H9 (cell line): ENCODE results near the gene C18orf54. TPM values are rescaled to one million over a fixed set of nuclear protein-coding genes. Genes with fewer than 3 reads are reported as not detected.

Experiments used
- DNase-seq: peaks from one replicate; pipeline ENCODE4 v3.0.0-alpha.2; 2017
- H2AFZ ChIP-seq: one replicate; pipeline ENCODE4 v1.6.1; 2013; ENCODE audit warnings: mild to moderate bottlenecking, low read length, control low read depth, moderate library complexity
- H2AK5ac ChIP-seq: 2 replicates; pipeline ENCODE4 v1.6.1; 2013; ENCODE audit warnings: low read length, control low read depth, mixed read lengths; ENCODE audit not compliant: insufficient read length
- H2BK120ac ChIP-seq: one replicate; pipeline ENCODE4 v1.6.1; 2013; ENCODE audit warnings: low read depth, mild to moderate bottlenecking, low read length, control low read depth, inconsistent platforms; ENCODE audit not compliant: poor library complexity, severe bottlenecking
- H2BK12ac ChIP-seq: 2 replicates; pipeline ENCODE4 v1.6.1; 2013; ENCODE audit warnings: low read length, control low read depth, mixed read lengths, low read depth; ENCODE audit not compliant: insufficient read length
- H2BK15ac ChIP-seq: 2 replicates; pipeline ENCODE4 v1.6.1; 2013; ENCODE audit warnings: low read depth, low read length, control low read depth
- H2BK20ac ChIP-seq: one replicate; pipeline ENCODE4 v1.6.1; 2013; ENCODE audit warnings: low read depth, mild to moderate bottlenecking, low read length, control low read depth, inconsistent platforms; ENCODE audit not compliant: poor library complexity, severe bottlenecking
- H2BK5ac ChIP-seq: 2 replicates; pipeline ENCODE4 v1.6.1; 2013; ENCODE audit warnings: low read length, control low read depth, mixed read lengths; ENCODE audit not compliant: insufficient read length
- H3K14ac ChIP-seq: 2 replicates; pipeline ENCODE4 v1.6.1; 2013; ENCODE audit warnings: low read length, control low read depth; ENCODE audit not compliant: insufficient read depth
- H3K18ac ChIP-seq: 2 replicates; pipeline ENCODE4 v1.6.1; 2013; ENCODE audit warnings: low read depth, mild to moderate bottlenecking, mixed read lengths, low read length, control low read depth; ENCODE audit not compliant: insufficient read length
- H3K23ac ChIP-seq: 2 replicates; pipeline ENCODE4 v1.6.1; 2013; ENCODE audit warnings: low read length, control low read depth, mixed read lengths, low read depth; ENCODE audit not compliant: insufficient read length
- H3K23me2 ChIP-seq: 2 replicates; pipeline ENCODE4 v1.6.1; 2013; ENCODE audit warnings: low read depth, mild to moderate bottlenecking, mixed read lengths, low read length, control low read depth; ENCODE audit not compliant: insufficient read length, poor library complexity, severe bottlenecking
- H3K27ac ChIP-seq: 2 replicates; pipeline ENCODE4 v1.5.1; 2013; ENCODE audit warnings: low read length, control low read depth, mixed read lengths, low read depth; ENCODE audit not compliant: insufficient read length
- H3K27me3 ChIP-seq: 2 replicates; pipeline ENCODE4 v1.6.1; 2013; ENCODE audit warnings: low read length, control low read depth, inconsistent platforms; ENCODE audit not compliant: insufficient read depth
- H3K4ac ChIP-seq: 2 replicates; pipeline ENCODE4 v1.6.1; 2013; ENCODE audit warnings: low read depth, mild to moderate bottlenecking, control low read depth, inconsistent platforms, low read length, moderate library complexity
- H3K4me1 ChIP-seq: 2 replicates; pipeline ENCODE4 v1.6.1; 2013; ENCODE audit warnings: low read length, control low read depth, inconsistent platforms; ENCODE audit not compliant: insufficient read depth
- H3K4me2 ChIP-seq: 2 replicates; pipeline ENCODE4 v1.6.1; 2013; ENCODE audit warnings: low read length, control low read depth, mixed read lengths; ENCODE audit not compliant: insufficient read length, insufficient read depth
- H3K56ac ChIP-seq: 2 replicates; pipeline ENCODE4 v1.6.1; 2013; ENCODE audit warnings: low read depth, mild to moderate bottlenecking, mixed read lengths, low read length, control low read depth; ENCODE audit not compliant: insufficient read length
- H3K79me1 ChIP-seq: 2 replicates; pipeline ENCODE4 v1.6.1; 2013; ENCODE audit warnings: low read depth, mild to moderate bottlenecking, moderate library complexity, low read length, control low read depth, inconsistent platforms; ENCODE audit not compliant: insufficient read depth, poor library complexity, severe bottlenecking
- H3K79me2 ChIP-seq: 2 replicates; pipeline ENCODE4 v1.6.1; 2013; ENCODE audit warnings: low read length, control low read depth, inconsistent platforms; ENCODE audit not compliant: insufficient read depth
- H3K9ac ChIP-seq: 2 replicates; pipeline ENCODE4 v1.6.1; 2013; ENCODE audit warnings: low read length, control low read depth, mixed read lengths; ENCODE audit not compliant: insufficient read length; ENCODE audit errors: extremely low read depth
- H3K9me3 ChIP-seq: one replicate; pipeline ENCODE4 v1.6.1; 2013; ENCODE audit warnings: low read depth, low read length, inconsistent platforms; ENCODE audit not compliant: control insufficient read depth
- H3T11ph ChIP-seq: one replicate; pipeline ENCODE4 v1.6.1; 2013; ENCODE audit warnings: mild to moderate bottlenecking, low read length, control low read depth, inconsistent platforms
- H4K20me1 ChIP-seq: one replicate; pipeline ENCODE4 v1.6.1; 2013; ENCODE audit not compliant: control insufficient read depth, insufficient read length, insufficient read depth
- H4K5ac ChIP-seq: 2 replicates; pipeline ENCODE4 v1.6.1; 2013; ENCODE audit warnings: low read depth, mild to moderate bottlenecking, mixed read lengths, low read length, control low read depth; ENCODE audit not compliant: insufficient read length
- H4K8ac ChIP-seq: replicated peaks from 2 replicates; pipeline ENCODE4 v1.6.1; 2013; ENCODE audit warnings: low read length, control low read depth, mixed read lengths, low read depth; ENCODE audit not compliant: insufficient read length
- H4K91ac ChIP-seq: 2 replicates; pipeline ENCODE4 v1.6.1; 2013; ENCODE audit warnings: low read depth, mild to moderate bottlenecking, moderate library complexity, mixed read lengths, low read length, control low read depth; ENCODE audit not compliant: insufficient read length
- H3K27ac Mint-ChIP-seq, 3 experiments: 2 replicates in 2 of 3; 3 replicates in 1 of 3; pipeline ENCODE4 v1.8.0; 2020 to 2021; ENCODE audit warnings: mixed read lengths in 3 of 3, mild to moderate bottlenecking in 1 of 3, moderate library complexity in 1 of 3
- H3K27me3 Mint-ChIP-seq: 2 replicates; pipeline ENCODE4 v1.8.0; 2021; ENCODE audit warnings: low read depth, mild to moderate bottlenecking, moderate library complexity, mixed read lengths
- H3K36me3 Mint-ChIP-seq, 3 experiments: 2 replicates in 2 of 3; 3 replicates in 1 of 3; pipeline ENCODE4 v1.8.0; 2020 to 2021; ENCODE audit warnings: low read depth in 3 of 3, mixed read lengths in 3 of 3; ENCODE audit not compliant: insufficient read depth in 1 of 3
- H3K4me1 Mint-ChIP-seq, 2 experiments: 2 replicates each; pipeline ENCODE4 v1.8.0; 2020; ENCODE audit warnings: mixed read lengths in 2 of 2
- H3K4me3 Mint-ChIP-seq, 2 experiments: 2 replicates in 1 of 2; 3 replicates in 1 of 2; pipeline ENCODE4 v1.8.0; 2020 to 2021; ENCODE audit warnings: mild to moderate bottlenecking in 2 of 2, mixed read lengths in 2 of 2, moderate library complexity in 1 of 2
- H3K9me3 Mint-ChIP-seq, 2 experiments: 2 replicates in 1 of 2; 3 replicates in 1 of 2; pipeline ENCODE4 v1.8.0; 2020; ENCODE audit warnings: mild to moderate bottlenecking in 2 of 2, mixed read lengths in 2 of 2, moderate library complexity in 1 of 2
- WGBS: extraction: QIAGEN DNeasy Blood & Tissue Kit; methylation state at CpG from one replicate; pipeline ENCODE4 v1.1.7; 2013; ENCODE audit warnings: missing lambda C conversion rate, low lambda C conversion rate, mixed read lengths; ENCODE audit not compliant: insufficient read length; ENCODE audit errors: extremely low coverage; 5-methylcytosine and 5-hydroxymethylcytosine counted together
- total RNA-seq: library from RNA; stranded (reverse); gene quantifications from 2 replicates; pipeline ENCODE4 v1.2.1, GENCODE V29; 2021
- TF ChIP-seq, protein P1 (sequence below): fragments of 200-600 bp; sonication (generic); conservative IDR thresholded peaks from 3 replicates; pipeline ENCODE4 v1.8.0; 2021; ENCODE audit warnings: antibody characterized with exemption, mild to moderate bottlenecking

Gene C18orf54
- total RNA-seq, 1 experiment from 2014 or later, result 21.6 TPM

DNA sequence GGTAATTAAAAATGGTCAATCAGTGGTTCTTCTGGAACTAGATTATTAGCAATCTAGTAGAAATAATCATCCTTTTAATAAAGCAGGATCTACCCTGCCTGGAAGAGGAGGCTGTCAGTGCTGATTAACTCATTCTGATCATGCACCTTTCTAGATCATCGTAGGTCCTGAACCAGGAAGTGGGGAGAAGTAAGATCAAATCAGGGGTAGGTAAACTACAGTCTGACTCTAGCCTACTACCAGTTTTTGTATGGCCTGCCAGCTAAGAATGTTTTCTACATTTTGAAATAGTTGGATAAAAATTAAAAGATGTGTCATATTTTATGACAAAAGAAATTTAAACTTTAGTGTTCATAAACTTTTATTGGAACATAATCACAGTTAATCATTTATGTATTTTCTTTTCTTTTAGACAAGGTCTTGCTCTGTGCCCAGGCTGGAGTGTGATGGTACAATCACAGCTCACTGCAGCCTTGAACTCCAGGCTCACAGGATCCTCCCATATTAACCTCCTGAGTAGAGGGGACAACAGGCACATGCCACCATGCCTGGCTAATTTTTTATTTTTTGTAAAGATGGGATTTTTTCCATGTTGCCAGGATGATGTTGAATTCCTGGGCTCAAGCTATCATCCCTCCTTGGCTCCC lies 36.1 kb downstream of the C18orf54 start:
- H2BK5ac ChIP-seq, result no peak overlapping the region
- H3K4me3 Mint-ChIP-seq, result no peak overlapping the region
- H2AFZ ChIP-seq, result no peak overlapping the region
- H2BK15ac ChIP-seq, result no peak overlapping the region
- no peak overlapping the region for H3K4me2 ChIP-seq
- H3K79me1 ChIP-seq, result no peaks in the 10 kb centered on the region
- H2BK12ac ChIP-seq, result no peak overlapping the region
- H4K5ac ChIP-seq, result no peak overlapping the region
- no peak overlapping the region for H2BK20ac ChIP-seq
- H3K4me1 Mint-ChIP-seq, result peaks cover 8 to 17% of the 10 kb centered on the region in 2 experiments
- H3K23ac ChIP-seq, result no peak overlapping the region
- no peak overlapping the region for H3K18ac ChIP-seq
- H3K9me3 Mint-ChIP-seq, result no peaks in the 10 kb centered on the region; a peak in 1 of 5 replicates
- H4K20me1 ChIP-seq, result no peaks in the 10 kb centered on the region
- no peak overlapping the region for H2AK5ac ChIP-seq
- no peaks in the 10 kb centered on the region for H3K27me3 ChIP-seq
- H4K8ac ChIP-seq, result no peak overlapping the region
- H3K27ac Mint-ChIP-seq, result no peak overlapping the region
- no peak overlapping the region for H3K4ac ChIP-seq
- H3K9me3 ChIP-seq, result no peaks in the 10 kb centered on the region
- H3K23me2 ChIP-seq, result no peaks in the 10 kb centered on the region
- no peaks in the 10 kb centered on the region for H3K4me1 ChIP-seq
- no peak overlapping the region for H3K27ac ChIP-seq
- WGBS, result no CpG with 5 or more reads among the region's 1 CpG
- no peak overlapping the region for H4K91ac ChIP-seq
- H3K79me2 ChIP-seq, result no peaks in the 10 kb centered on the region
- no peak overlapping the region for H3K9ac ChIP-seq
- no peak for DNase-seq
- H2BK120ac ChIP-seq, result no peak overlapping the region
- no peak overlapping the region for H3K14ac ChIP-seq
- peaks cover 0 to 3% (median under 1%) of the 10 kb centered on the region in 3 experiments; a peak in 3 of 7 replicates for H3K36me3 Mint-ChIP-seq
- TF ChIP-seq, protein P1, sequence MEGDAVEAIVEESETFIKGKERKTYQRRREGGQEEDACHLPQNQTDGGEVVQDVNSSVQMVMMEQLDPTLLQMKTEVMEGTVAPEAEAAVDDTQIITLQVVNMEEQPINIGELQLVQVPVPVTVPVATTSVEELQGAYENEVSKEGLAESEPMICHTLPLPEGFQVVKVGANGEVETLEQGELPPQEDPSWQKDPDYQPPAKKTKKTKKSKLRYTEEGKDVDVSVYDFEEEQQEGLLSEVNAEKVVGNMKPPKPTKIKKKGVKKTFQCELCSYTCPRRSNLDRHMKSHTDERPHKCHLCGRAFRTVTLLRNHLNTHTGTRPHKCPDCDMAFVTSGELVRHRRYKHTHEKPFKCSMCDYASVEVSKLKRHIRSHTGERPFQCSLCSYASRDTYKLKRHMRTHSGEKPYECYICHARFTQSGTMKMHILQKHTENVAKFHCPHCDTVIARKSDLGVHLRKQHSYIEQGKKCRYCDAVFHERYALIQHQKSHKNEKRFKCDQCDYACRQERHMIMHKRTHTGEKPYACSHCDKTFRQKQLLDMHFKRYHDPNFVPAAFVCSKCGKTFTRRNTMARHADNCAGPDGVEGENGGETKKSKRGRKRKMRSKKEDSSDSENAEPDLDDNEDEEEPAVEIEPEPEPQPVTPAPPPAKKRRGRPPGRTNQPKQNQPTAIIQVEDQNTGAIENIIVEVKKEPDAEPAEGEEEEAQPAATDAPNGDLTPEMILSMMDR, result no peak
- H3T11ph ChIP-seq, result no peak overlapping the region
- H3K27me3 Mint-ChIP-seq, result peaks cover under 1% of the 10 kb centered on the region; the same call in 1 of the 2 replicates
- no peak overlapping the region for H3K56ac ChIP-seq
